Measurements from ENCODE around the gene MCRIP2. TPM values are rescaled to one million over a fixed set of nuclear protein-coding genes. Genes with fewer than 3 reads are reported as not detected.
A peak's percentile ranks its signal among the peaks of the same experiment; 100 is the strongest.
"Not testable (repeated sequence)": the region's sequence is repeated elsewhere in the genome, so short reads cannot be mapped to it uniquely, and the experiment has no call there.

MCRIP2 gene
- total RNA-seq, 1 donor from 2014 or later = 34.7 TPM

DNA sequence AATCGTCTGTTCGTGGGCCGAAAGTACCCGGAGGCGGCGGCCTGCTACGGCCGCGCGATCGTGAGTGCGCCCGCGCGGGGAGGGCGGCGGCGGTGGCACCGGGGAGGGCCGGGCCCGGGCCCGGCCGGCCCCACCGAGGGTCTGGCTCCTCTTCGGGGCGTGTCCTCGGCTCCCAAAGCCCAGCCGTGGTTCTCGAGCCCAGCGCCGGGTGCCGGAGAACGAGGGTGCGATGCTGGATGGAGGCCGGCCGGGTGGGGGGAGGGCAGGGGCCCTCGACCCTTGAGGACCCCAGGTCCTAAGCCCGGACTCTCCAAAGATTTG lies 39.0 kb downstream of the MCRIP2 start:
- no peak for DNase-seq (ENCODE audit: low spot score)

DNA sequence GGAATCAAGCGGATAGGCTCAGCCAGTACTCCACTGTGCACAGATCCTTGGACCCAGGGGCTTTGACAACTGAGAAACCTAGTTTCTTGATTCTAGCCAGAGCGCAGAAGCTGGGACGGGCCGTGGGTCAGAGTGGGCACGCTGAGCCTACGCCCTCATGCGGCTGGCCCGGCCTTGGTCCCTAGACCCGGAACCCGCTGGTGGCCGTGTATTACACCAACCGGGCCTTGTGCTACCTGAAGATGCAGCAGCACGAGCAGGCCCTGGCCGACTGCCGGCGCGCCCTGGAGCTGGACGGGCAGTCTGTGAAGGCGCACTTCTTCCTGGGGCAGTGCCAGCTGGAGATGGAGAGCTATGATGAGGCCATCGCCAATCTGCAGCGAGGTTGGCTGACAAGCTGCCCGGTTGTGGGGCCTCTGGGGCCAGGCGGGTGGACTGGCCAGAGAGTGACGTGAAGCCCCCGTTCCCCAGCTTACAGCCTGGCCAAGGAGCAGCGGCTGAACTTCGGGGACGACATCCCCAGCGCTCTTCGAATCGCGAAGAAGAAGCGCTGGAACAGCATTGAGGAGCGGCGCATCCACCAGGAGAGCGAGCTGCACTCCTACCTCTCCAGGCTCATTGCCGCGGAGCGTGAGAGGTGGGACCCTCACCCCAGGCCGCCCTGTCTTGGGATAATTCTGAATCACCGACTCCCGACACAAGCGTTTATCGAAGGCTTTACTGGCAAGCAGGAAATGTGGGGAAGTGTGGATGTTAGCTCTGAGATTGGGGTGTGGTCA lies 39.5 kb downstream of the MCRIP2 start:
- DNase-seq (ENCODE audit: low spot score) = no peak

DNA sequence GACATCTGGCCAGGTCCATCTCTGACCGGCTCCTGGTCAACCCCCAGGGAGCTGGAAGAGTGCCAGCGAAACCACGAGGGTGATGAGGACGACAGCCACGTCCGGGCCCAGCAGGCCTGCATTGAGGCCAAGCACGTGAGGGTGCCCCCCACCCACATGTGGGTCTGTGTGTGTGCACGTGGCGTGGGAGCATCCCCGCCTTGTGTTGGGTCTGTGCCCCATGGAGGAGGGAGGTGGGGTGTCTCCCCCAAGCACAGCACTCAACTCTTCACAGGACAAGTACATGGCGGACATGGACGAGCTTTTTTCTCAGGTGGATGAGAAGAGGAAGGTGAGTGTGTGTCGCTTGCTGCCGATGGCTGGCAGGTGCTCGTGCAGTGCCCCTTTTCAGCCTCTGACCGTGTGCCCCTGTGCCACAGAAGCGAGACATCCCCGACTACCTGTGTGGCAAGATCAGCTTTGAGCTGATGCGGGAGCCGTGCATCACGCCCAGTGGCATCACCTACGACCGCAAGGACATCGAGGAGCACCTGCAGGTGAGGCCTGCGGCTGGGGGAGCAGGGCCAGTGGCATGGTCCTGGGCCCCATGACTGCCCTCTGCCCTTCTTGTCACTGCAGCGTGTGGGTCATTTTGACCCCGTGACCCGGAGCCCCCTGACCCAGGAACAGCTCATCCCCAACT lies 40.3 kb downstream of the MCRIP2 start:
- no peak for DNase-seq (ENCODE audit: low spot score)

DNA sequence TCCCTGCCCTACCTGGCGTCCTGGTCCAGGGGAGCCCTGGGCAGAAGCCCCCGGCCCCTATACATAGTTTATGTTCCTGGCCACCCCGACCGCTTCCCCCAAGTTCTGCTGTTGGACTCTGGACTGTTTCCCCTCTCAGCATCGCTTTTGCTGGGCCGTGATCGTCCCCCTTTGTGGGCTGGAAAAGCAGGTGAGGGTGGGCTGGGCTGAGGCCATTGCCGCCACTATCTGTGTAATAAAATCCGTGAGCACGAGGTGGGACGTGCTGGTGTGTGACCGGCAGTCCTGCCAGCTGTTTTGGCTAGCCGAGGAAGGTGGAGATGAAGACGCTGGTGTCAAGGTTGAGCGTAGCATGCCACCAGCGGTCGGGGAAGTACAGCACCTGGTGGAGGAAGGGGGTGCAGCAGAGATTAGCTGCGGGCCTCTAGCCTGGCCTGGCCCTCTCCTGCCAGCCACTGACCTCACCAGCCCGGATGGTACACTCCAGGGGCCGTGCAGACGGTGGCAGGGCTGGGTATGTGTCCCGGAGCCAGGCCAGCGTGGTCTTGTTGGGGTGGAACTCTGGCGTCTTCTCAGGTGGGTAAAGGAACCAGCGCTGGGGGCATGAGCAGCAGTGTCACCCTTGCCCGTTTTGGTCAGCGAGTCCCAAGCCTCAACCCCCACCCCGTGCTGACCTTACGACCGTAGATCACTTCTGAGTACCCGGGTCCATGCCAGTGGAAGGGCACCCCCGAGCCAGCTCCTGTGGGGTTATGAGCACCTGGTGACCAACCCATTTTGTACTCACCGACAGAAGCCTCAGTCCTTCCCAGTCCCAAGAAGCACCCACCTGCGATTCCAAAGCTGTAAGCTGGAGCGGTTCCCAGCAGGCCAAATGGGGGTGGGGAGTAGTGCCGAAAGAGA lies 41.1 kb downstream of the MCRIP2 start:
- no peak for DNase-seq (ENCODE audit: low spot score)

DNA sequence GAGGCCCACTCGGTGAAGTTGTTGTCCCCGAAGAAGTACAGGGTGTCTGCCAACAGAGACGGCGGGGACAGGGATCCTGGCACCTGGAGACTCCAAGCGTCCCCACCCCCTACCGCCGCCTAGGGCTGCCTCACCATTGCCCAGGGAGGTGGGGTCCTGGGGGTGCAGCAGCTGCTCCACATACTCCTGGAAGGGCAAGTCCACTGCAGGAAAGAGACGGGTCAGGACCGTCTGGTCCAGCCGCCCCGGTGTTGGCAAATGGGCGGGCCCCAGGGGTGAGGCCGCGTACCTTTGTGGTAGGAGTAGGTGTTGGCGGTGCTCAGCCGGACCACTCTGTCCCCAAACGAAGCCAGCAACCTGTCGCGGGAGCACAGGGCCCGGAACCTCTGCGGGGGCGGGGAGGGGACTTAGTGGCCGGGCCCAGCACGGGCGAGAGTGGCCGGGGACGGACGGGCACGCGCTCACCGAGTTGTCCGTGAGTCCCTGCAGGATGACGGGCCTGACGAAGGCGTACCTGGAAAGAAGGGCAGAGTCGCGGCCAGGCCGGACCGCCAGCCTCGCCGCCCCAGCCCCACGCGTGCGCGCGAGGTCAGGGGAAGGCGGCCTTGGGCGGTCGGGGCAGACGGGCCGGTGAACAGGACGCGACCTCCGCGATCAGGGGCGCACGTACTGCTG lies 41.9 kb downstream of the MCRIP2 start:
- DNase-seq (ENCODE audit: low spot score) = no peak

DNA sequence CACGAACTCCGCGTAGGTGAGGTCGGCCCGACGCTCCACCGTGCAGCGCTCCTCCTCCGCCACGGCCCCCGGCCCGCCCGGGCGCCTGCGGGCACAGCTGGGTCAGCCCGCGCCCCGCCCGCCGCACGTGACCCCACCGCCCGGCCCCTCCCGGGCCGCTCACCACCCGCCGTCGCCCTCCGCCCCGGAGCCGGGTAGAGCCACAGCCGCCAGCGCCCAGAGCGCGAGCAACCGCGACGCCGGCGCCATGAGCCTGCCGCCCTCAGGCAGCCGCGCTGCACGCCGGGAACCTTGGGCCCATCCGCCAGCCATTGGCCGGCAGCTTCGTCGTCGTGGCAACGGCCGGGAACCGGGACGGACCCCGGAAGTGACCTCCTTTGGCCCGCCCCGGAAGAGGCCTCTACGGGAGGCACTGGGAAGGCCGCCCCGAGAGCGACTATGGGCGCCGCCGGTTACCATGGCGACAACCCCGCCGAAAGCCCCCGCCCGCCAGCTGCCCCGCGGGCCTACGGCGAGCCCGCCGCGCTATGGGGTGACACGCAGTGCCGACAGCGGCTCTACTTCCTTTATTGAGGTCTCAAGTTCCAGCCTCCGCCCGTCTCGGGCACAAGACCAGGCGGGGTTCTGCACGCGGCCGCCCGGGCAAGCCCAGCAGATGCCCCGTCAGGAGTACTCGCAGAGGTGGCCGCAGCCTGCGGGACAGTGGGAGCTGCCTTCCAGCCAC lies 42.6 kb downstream of the MCRIP2 start, which contains the start of gene JMJD8:
JMJD8 (minus strand) TSS at position 264 of the 724 bp plus-strand sequence; CDS start at position 249, 15 bp downstream.
- peak; percentile 99 for DNase-seq (ENCODE audit: low spot score)

DNA sequence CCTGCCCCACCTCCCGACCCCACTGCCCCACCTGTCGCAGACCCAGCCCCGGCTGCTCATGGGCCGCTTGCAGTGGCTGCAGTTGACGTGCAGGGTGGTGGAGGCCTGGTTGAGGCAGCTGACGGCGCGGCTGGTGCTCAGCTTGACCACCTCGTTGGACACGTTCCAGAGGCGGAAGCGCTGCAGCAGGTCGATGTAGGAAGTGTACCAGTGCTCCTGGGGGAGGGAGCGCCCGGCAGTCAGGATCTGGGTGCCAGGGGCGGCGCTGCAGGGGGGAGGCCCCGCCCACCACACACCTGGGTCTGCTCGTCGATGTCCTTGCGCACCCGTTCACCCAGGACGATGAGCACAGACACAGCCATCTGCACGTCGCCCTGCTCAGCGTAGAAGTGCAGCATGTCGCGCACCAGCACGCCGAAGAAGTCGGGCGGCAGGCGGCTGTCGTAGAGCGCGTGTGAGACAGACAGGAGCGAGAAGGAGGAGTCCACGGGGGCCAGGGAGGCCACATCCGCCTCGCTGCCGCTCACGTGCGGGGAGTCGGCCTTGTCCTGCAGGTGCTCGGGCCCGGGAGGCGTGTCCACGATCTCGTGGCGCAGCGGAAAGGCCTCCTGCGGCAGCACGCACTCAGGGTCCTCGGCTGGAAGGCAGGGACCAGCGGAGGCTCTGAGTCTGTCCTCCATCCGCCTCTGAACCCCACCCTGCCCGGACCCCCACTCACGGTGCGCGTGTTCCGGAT lies 43.5 kb downstream of the MCRIP2 start:
- no peak for DNase-seq (ENCODE audit: low spot score)

DNA sequence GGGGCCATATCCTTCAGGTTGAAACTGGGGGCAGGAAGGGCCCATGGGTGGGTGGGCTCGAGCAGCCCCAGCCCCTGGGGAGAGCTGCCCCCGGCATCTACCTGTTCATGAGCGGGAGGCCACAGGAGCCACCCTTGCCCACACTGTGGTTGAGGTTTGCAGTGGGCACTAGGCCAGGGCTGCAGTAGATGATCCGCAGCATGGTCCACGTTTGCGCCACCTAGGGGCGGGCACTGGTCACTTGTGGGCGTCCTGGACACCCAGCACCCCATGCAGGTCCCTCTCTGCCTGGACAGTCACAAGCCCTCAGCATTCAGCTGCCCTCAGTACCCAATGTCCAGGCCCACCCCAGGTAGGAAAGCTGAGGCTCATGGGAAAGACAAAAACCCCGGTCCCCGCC lies 44.3 kb downstream of the MCRIP2 start:
- no peak for DNase-seq (ENCODE audit: low spot score)

DNA sequence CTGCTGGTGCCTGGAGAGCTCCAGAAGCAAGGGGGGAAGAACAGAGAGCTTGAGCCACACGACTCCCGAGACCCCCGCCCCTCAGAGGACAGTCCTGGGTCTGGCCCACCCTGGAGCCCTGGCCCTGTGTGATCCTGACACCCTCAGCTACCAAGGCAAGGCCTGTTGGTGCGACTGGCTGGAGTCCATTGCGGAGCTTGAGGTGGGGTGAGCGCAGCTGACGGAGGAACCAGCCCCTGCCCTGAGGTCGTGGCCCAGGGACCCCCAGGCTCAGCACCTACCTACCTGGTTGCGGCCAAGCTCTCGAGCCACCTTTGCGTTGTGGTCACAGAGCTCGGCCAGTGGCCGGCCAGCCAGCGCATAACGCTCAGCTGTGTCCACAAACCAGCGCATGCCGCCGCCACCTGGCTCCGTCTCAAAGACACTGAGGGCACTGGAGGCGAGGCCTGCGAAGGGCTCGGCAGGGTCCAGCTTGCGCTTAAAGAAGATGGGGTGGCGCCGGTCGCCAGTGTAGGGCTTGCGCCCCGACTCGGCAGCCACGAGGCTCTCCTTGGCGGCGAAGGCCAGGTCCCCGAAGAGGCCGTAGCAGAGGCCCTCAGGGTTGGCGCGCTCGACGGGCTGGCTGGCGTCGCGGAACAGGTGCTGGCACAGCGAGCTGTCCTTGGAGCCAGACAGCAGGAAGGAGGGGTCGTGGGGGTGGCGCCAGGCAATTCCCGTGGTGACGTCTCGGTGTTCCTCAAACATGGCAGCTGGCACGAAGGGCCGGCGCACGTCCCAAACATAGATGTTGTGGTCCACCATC lies 45.0 kb downstream of the MCRIP2 start:
- DNase-seq (ENCODE audit: low spot score) = no peak

DNA sequence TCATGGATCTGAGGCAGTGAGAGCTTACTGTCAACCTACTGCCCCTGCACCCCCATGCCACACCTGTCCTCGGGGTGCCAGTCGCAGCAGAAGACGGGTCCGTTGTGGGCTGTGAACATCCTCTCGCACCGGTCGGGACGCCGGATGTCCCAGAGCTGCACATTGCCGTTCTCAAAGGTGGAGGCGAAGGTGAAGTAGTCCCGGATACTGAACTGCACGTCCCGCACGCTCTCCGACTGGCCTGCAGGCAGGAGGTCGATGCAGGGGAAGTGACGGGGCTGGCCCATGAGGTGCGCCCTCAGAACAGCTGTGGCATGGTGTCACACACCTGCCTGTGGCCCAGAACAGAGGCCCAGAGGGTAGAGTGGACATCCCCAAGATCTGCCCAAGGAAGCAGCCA lies 45.9 kb downstream of the MCRIP2 start:
- no peak for DNase-seq (ENCODE audit: low spot score)

DNA sequence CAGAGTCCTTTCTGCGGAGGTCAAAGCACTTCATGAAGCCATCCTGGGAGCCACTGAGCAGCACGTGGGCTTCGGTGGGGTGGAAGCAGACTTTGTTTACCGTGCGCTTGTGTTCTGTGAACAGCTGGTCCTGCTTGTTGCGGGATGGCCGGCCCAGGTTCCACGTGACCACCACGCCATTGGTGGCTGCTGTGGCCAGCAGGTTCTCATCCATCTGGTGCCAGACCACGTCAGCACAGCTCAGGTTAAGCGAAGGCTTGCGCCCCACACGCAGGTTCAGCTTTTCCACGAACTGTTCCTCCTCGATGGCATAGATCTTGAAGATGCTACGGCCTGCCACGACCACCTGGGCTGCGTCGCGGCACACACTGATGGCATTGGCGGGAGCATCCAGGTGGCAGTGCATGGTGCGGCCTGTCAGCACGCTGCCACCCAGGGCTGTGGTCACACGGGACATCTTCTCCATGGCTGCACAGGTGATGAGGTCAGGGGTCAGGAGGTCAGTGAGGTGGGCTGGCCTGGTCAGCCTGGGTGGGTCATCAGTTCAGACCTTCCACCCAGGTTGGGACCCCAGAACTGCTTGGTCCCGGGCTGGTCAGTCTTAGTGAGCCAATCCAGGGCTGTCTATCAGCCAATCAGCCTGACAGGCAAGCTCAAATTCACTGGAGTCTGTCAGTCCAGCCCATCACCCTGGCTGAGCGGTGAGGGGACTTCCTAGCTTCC lies 47.7 kb downstream of the MCRIP2 start:
- no peak for DNase-seq (ENCODE audit: low spot score)

DNA sequence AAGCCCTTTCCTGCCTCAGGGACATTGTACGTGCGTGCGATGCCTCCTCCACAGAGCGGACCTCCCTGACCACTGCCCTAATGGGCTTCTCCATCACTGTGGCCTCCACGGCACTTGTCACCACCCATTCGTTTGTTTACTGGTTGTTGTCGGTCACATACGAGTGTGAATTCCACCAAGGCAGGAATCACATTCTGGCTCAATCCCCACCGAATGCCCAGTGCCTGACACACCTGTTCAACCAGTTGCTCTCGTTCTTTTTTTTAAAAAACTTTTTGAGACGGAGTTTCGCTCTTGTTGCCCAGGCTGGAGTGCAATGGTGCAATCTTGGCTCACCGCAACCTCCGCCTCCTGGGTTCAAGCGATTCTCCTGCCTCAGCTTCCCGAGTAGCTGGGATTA lies 49.6 kb downstream of the MCRIP2 start:
- not testable (repeated sequence) for DNase-seq (ENCODE audit: low spot score)

DNA sequence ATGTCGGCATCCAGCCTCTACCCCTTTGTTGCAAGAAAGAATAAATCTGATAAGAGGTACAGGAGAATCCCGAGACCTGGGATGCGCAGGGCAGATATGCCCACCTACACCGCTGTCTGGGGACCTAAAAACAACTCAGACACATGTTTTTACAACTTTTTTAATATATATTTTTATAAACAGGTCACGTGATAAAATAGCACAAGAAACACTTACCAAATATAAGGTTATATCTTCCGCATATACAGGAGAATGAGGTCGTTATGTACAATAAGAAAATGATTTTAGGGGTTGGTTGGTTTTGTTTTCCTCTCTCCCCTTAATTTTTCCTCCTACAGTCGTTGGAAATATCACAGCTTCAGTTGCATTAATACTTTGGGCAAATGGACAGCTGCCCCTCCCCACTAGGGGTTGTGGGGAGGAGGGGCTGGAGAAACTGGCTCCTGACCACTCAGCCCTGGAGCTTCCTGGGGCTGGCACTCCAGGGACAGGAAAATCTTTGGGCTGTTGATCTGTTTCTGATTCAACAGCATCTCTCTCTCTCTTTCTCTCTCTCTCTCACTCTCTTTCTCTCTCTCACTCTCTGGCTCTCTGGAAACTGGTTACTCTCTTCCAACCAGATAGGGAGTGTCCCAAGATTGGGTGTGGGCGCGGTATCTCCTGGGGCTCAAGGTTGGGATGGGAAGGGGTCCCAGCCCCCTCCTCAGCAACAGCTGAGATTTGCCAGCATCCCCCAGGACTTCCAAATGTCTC lies 50.9 kb downstream of the MCRIP2 start:
- DNase-seq (ENCODE audit: low spot score) = no peak

DNA sequence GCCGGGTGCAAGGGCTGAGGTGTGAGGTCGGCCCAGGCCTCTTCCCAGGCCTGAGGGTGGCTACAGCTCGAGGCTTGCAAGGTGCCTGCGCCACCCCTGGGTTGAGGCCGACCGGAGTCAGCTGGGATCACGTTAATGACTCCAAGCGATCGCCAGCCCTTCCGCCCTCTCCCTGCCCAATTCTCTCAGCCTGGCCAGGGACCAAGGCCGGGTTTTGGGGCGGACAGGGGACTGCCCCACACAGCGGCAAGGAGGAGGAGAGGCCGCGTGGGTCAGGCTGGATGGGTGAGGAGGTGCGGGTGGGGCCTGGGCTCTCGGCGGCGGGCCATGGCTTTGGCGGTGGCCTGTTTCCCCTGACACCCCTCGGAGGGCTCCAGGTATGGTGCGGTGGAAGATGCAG lies 51.7 kb downstream of the MCRIP2 start:
- no peak for DNase-seq (ENCODE audit: low spot score)

DNA sequence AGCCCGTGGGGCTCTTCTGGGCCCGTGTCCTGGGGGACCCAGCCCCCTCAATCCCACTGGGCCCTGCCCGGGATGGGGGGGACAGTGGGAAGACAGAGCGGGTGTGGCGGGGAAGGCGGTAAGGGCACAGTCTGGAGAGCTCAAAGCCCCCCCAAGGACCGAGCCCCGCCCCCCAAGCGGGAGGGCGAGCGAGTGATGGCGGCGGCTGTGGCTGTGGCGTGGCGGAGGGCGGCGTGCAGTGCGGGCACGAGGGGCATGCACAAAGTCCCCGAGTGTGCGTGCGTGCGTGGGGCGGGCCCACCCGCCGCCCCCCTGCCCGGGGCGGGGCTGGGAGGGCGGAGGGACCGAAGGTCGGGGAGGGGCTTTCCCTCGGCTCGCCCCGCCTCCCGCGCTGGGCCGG lies 52.1 kb downstream of the MCRIP2 start:
- no peak for DNase-seq (ENCODE audit: low spot score)

DNA sequence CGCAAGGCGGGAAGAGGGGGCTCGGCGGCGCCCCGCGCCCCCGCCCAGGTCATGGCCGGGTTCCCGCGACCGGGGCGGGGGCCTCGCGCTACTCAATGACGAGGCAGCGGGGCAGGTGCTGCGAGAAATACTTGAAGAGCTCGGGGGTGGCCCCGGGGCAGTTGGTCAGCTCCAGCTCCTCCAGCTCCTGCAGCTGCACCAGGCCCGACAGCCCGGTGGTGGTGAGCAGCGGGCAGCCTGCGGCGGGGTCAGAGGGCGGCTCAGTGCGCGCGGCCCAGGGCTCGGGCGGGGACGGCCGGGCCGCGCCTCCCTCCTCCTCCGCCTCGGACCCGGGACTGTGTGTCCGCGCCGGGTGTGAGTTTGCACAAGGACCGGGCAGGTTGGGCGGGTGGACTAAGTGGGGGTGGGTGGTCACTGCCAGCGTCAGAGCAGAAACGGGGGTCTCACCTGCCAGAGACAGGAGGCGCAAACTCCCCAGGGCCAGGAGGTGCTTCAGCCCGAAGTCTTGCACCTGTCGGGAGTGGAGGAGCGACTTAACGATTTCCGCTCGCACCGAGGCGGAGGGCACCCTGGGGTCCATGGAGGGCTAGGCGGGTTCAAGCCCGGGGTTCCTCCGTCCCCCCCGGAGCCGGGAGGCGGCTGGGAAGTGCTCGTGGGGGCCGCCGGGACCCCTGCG lies 52.7 kb downstream of the MCRIP2 start:
- no peak for DNase-seq (ENCODE audit: low spot score)

DNA sequence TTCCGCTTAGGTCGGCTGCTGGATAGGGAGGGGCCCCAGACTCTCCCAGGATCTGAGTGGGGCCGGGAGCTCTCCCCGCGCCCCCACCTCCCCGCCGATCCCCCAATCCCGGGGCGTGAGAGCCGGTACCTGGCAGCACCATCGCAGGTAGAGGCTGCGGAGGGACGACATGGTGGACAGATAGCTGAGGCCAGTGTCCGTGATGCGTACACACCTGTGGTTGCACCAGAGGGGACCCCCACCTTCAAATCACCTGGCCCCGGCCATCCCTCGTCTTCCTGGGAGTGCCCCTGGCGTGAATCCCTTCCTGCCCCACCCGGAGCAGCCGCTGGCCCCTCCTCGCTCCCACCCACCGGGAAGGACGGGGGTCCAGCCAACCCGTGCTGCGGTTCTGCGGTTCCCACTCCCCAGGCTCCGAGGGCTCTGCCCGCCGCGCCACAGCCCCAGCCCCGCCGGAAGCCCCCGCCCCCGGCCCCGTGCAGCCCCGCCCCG lies 53.3 kb downstream of the MCRIP2 start:
- DNase-seq (ENCODE audit: low spot score) = no peak

All from mesenteric fat pad (tissue), 1 donor.